Trophoblast cell (in vitro differentiated cells and primary cell): ENCODE results near the gene MED23.

Source experiments
- DNase-seq, 2 donors: peaks; one replicate each; pipeline ENCODE4 v3.0.0-alpha.2; 2016
- H2AFZ ChIP-seq: 2 replicates; pipeline ENCODE4 v1.6.1; 2013; ENCODE audit warnings: low read length, moderate library complexity, mild to moderate bottlenecking; ENCODE audit not compliant: insufficient read depth, poor library complexity
- H2AK5ac ChIP-seq: 2 replicates; pipeline ENCODE4 v1.6.1; 2013; ENCODE audit warnings: mild to moderate bottlenecking, low read length
- H2BK120ac ChIP-seq: 2 replicates; pipeline ENCODE4 v1.6.1; 2013; ENCODE audit warnings: low read length, mild to moderate bottlenecking, moderate library complexity; ENCODE audit not compliant: insufficient read depth, poor library complexity
- H2BK12ac ChIP-seq: 2 replicates; pipeline ENCODE4 v1.6.1; 2013; ENCODE audit warnings: mild to moderate bottlenecking, low read length, moderate library complexity
- H2BK5ac ChIP-seq: 2 replicates; pipeline ENCODE4 v1.6.1; 2013; ENCODE audit warnings: low read length, low read depth, moderate library complexity, mild to moderate bottlenecking; ENCODE audit not compliant: poor library complexity
- H3K14ac ChIP-seq: 2 replicates; pipeline ENCODE4 v1.6.1; 2013; ENCODE audit warnings: mild to moderate bottlenecking, low read length
- H3K18ac ChIP-seq: 2 replicates; pipeline ENCODE4 v1.6.1; 2013; ENCODE audit warnings: mild to moderate bottlenecking, low read length
- H3K23ac ChIP-seq: 2 replicates; pipeline ENCODE4 v1.6.1; 2013; ENCODE audit warnings: low read length
- H3K27ac ChIP-seq: 2 replicates; pipeline ENCODE4 v1.5.1; 2013; ENCODE audit warnings: low read depth, mild to moderate bottlenecking, inconsistent platforms, low read length, moderate library complexity
- H3K27me3 ChIP-seq: 2 replicates; pipeline ENCODE4 v1.6.1; 2013; ENCODE audit warnings: inconsistent platforms, mild to moderate bottlenecking, low read length, moderate library complexity; ENCODE audit not compliant: insufficient read depth
- H3K36me3 ChIP-seq, 2 experiments: 1 replicate in 1 of 2; 2 replicates in 1 of 2; pipeline ENCODE4 v1.6.1; 2013; ENCODE audit warnings: low read length in 2 of 2, mild to moderate bottlenecking in 2 of 2, moderate library complexity in 1 of 2; ENCODE audit not compliant: insufficient read depth in 2 of 2, control insufficient read depth in 1 of 2
- H3K4ac ChIP-seq: 2 replicates; pipeline ENCODE4 v1.6.1; 2013; ENCODE audit warnings: low read depth, mild to moderate bottlenecking, low read length, moderate library complexity
- H3K4me1 ChIP-seq, 2 experiments: 1 replicate in 1 of 2; 2 replicates in 1 of 2; pipeline ENCODE4 v1.6.1; 2013; ENCODE audit warnings: low read length in 2 of 2, mild to moderate bottlenecking in 2 of 2, moderate library complexity in 1 of 2; ENCODE audit not compliant: insufficient read depth in 2 of 2, control insufficient read depth in 1 of 2
- H3K4me2 ChIP-seq: 2 replicates; pipeline ENCODE4 v1.6.1; 2013; ENCODE audit warnings: inconsistent platforms, mild to moderate bottlenecking, low read length, moderate library complexity
- H3K4me3 ChIP-seq: 2 replicates; pipeline ENCODE4 v1.5.1; 2013; ENCODE audit warnings: mild to moderate bottlenecking, low read depth, low read length, inconsistent platforms
- H3K79me1 ChIP-seq: one replicate; pipeline ENCODE4 v1.6.1; 2013; ENCODE audit warnings: low read length
- H3K79me2 ChIP-seq: 2 replicates; pipeline ENCODE4 v1.6.1; 2013; ENCODE audit warnings: low read length, mild to moderate bottlenecking; ENCODE audit not compliant: control insufficient read depth, insufficient read depth, poor library complexity
- H3K9ac ChIP-seq: 2 replicates; pipeline ENCODE4 v1.6.1; 2013; ENCODE audit warnings: mild to moderate bottlenecking, low read length
- H3K9me3 ChIP-seq: 2 replicates; pipeline ENCODE4 v1.6.1; 2013; ENCODE audit warnings: low read depth, mild to moderate bottlenecking, control low read depth, inconsistent platforms, low read length; ENCODE audit not compliant: insufficient read depth
- H4K12ac ChIP-seq: 2 replicates; pipeline ENCODE4 v1.6.1; 2013; ENCODE audit warnings: low read depth, mild to moderate bottlenecking, low read length, moderate library complexity
- H4K8ac ChIP-seq: 2 replicates; pipeline ENCODE4 v1.6.1; 2013; ENCODE audit warnings: low read depth, mild to moderate bottlenecking, low read length, moderate library complexity
- H4K91ac ChIP-seq: one replicate; pipeline ENCODE4 v1.6.1; 2013; ENCODE audit warnings: low read depth, mild to moderate bottlenecking, low read length, moderate library complexity
- WGBS: extraction: QIAGEN DNeasy Blood & Tissue Kit; methylation state at CpG from one replicate; pipeline ENCODE4 v1.1.7; 2013; ENCODE audit warnings: missing lambda C conversion rate; ENCODE audit not compliant: insufficient read length, insufficient coverage; ENCODE audit errors: extremely low coverage; 5-methylcytosine and 5-hydroxymethylcytosine counted together

Gene MED23

GRCh38 chr6:131641554-131641953 lies 13.5 kb upstream of the MED23 start:
- no peak overlapping the region for H3K14ac ChIP-seq
- no peak overlapping the region for H3K27ac ChIP-seq
- no peaks in the 10 kb centered on the region for H3K27me3 ChIP-seq
- no peak overlapping the region for H4K8ac ChIP-seq
- H3K4me3 ChIP-seq: no peak overlapping the region
- H3K4ac ChIP-seq: no peak overlapping the region
- no peaks in the 10 kb centered on the region for H3K9me3 ChIP-seq
- no peak overlapping the region for H2BK12ac ChIP-seq
- WGBS: no CpG with 5 or more reads among the region's 1 CpG
- H4K91ac ChIP-seq: no peak overlapping the region
- H3K79me1 ChIP-seq: no peaks in the 10 kb centered on the region
- H3K4me1 ChIP-seq: no peaks in the 10 kb centered on the region
- H2BK5ac ChIP-seq: no peak overlapping the region
- H2AFZ ChIP-seq: no peak overlapping the region
- H3K4me2 ChIP-seq: no peak overlapping the region
- H4K12ac ChIP-seq: no peak overlapping the region
- no peak overlapping the region for H3K23ac ChIP-seq
- no peak for DNase-seq
- H3K9ac ChIP-seq: no peak overlapping the region
- H3K79me2 ChIP-seq: no peaks in the 10 kb centered on the region
- no peaks in the 10 kb centered on the region for H3K36me3 ChIP-seq
- H2AK5ac ChIP-seq: no peak overlapping the region
- H2BK120ac ChIP-seq: no peak overlapping the region
- no peak overlapping the region for H3K18ac ChIP-seq

GRCh38 chr6:131640576-131640975 lies 12.5 kb upstream of the MED23 start:
- peak in 1 of 2 donors; percentile 9 for DNase-seq
- Histone ChIP-seq H3K4me3 (no peak overlapping the region), H2AFZ (no peak overlapping the region), H3K36me3 (no peaks in the 10 kb centered on the region), H3K4me1 (no peaks in the 10 kb centered on the region), H2BK120ac (no peak overlapping the region), H3K27me3 (no peaks in the 10 kb centered on the region), H3K23ac (no peak overlapping the region), H2BK12ac (no peak overlapping the region), H3K14ac (no peak overlapping the region), H4K8ac (no peak overlapping the region), H3K9ac (no peak overlapping the region), H3K4ac (no peak overlapping the region), H4K91ac (no peak overlapping the region), H3K18ac (no peak overlapping the region), H3K79me1 (no peaks in the 10 kb centered on the region), H3K4me2 (no peak overlapping the region), H3K79me2 (no peaks in the 10 kb centered on the region), H3K9me3 (no peaks in the 10 kb centered on the region), H2AK5ac (no peak overlapping the region), H3K27ac (no peak overlapping the region), H2BK5ac (no peak overlapping the region), H4K12ac (no peak overlapping the region)
- WGBS: no CpG with 5 or more reads among the region's 3 CpGs

- Histone ChIP-seq H3K9me3 (no peaks in the 10 kb centered on the region), H3K4me2 (no peak overlapping the region), H3K14ac (no peak overlapping the region), H2BK5ac (no peak overlapping the region), H3K27me3 (no peaks in the 10 kb centered on the region), H2AFZ (no peak overlapping the region), H3K9ac (no peak overlapping the region), H3K18ac (no peak overlapping the region), H4K91ac (no peak overlapping the region), H3K36me3 (no peaks in the 10 kb centered on the region), H3K23ac (no peak overlapping the region), H2BK120ac (no peak overlapping the region), H3K4me1 (no peaks in the 10 kb centered on the region), H4K8ac (no peak overlapping the region), H3K4me3 (no peak overlapping the region), H2BK12ac (no peak overlapping the region), H3K27ac (no peak overlapping the region), H3K79me2 (no peaks in the 10 kb centered on the region), H2AK5ac (no peak overlapping the region), H3K79me1 (no peaks in the 10 kb centered on the region), H4K12ac (no peak overlapping the region), H3K4ac (no peak overlapping the region)
- DNase-seq: no peak
- WGBS: no CpG with 5 or more reads among the region's 2 CpGs
These were observed 12.1 kb upstream of the MED23 start for GRCh38 chr6:131640100-131640499.

- H3K79me1 ChIP-seq: no peaks in the 10 kb centered on the region
- H3K23ac ChIP-seq: no peak overlapping the region
- H4K12ac ChIP-seq: no peak overlapping the region
- no peak overlapping the region for H4K91ac ChIP-seq
- H2AK5ac ChIP-seq: no peak overlapping the region
- no peak overlapping the region for H3K4me3 ChIP-seq
- H2BK5ac ChIP-seq: no peak overlapping the region
- no peaks in the 10 kb centered on the region for H3K27me3 ChIP-seq
- no peak overlapping the region for H4K8ac ChIP-seq
- no peak overlapping the region for H3K18ac ChIP-seq
- no peak overlapping the region for H2BK120ac ChIP-seq
- H3K4ac ChIP-seq: no peak overlapping the region
- H3K79me2 ChIP-seq: no peaks in the 10 kb centered on the region
- no peak for DNase-seq
- no peak overlapping the region for H3K27ac ChIP-seq
- H3K4me1 ChIP-seq: no peaks in the 10 kb centered on the region
- no peak overlapping the region for H3K14ac ChIP-seq
- 100% methylated on average over 1 of the region's 2 CpGs for WGBS
- no peak overlapping the region for H2AFZ ChIP-seq
- H3K9ac ChIP-seq: no peak overlapping the region
- no peaks in the 10 kb centered on the region for H3K36me3 ChIP-seq
- no peaks in the 10 kb centered on the region for H3K9me3 ChIP-seq
- no peak overlapping the region for H3K4me2 ChIP-seq
- no peak overlapping the region for H2BK12ac ChIP-seq
These were observed 10.0 kb upstream of the MED23 start for GRCh38 chr6:131638013-131638412.
